ENCODE results near the gene SOD3. TPM values are rescaled to one million over a fixed set of nuclear protein-coding genes. Genes with fewer than 3 reads are reported as not detected.

SOD3 gene
- total and polyA plus RNA-seq, 2 donors (not counting 1 experiment from before 2014, with no cell fraction given), result 19.6 to 34.8 TPM

DNA sequence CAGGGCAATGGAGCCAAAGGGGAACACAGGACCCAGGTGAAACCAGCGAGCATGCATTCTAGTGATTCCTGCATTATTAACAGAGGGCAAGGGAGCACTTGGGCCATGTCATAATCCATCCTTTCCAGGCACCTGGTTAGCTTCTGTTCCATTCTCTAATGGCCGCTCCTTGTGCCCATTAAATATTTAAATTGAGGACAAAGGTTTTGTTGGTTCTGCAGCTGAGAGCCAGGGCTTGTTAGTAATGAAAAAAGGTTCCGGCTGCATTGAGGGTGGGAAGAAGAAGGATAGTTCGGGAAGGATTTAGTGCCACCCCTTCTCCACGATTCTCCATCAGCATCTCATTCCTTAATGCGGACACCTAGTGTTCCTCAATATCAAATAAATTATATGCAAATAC is 13.6 kb downstream of the SOD3 start:
- H3K4me2 ChIP-seq (ENCODE audit: extremely low read depth, insufficient read depth, low read length), result no peak overlapping the region
- H3K9me3 ChIP-seq (ENCODE audit: control insufficient read depth, insufficient read depth, low read depth, low read length), result no peaks in the 10 kb centered on the region

DNA sequence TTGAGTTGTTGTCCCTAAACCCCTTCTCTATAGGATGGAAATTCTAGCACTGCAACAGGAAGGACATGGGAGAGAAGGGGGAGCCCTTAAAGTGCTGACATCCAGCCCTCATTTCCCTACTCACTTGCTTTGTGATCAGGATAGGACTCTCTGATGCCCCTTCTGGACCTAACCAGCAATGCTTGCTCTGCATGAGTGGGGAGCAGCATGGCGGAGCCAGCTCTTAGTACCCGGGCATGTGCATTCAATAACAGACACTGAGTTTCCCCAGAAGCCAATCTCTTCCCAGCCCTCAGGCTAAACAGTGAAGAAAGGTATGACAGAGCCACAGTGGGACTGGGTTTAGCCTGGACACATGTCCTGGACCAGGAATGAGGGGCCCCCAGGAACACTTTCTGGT is 14.0 kb downstream of the SOD3 start:
- H3K27ac ChIP-seq (ENCODE audit: insufficient read depth, low read length), result no peak overlapping the region
- no peaks in the 10 kb centered on the region for H3K27me3 ChIP-seq (ENCODE audit: control insufficient read depth, insufficient read depth, low read length)
- H3K4me3 ChIP-seq (replicated peaks in 1 of 4; ENCODE audit: control extremely low read depth in 1 of 4, insufficient read depth in 1 of 4, low read depth in 3 of 4, low read length in 4 of 4), result no peak overlapping the region
- no peak overlapping the region for H3K9ac ChIP-seq (ENCODE audit: insufficient read depth, low read length)
- no peak overlapping the region for H3K4me2 ChIP-seq (ENCODE audit: extremely low read depth, insufficient read depth, low read length)
- peaks cover 7% of the 10 kb centered on the region for H3K4me1 ChIP-seq (ENCODE audit: control insufficient read depth, extremely low read depth, insufficient read depth, low read length)
- DNase-seq (ENCODE audit: low read depth in 2 of 2), result no peak
- H3K36me3 ChIP-seq (ENCODE audit: control insufficient read depth, insufficient read depth, low read length), result no peaks in the 10 kb centered on the region
- no peak overlapping the region for H2AFZ ChIP-seq (ENCODE audit: low read length)
- H3K9me3 ChIP-seq (ENCODE audit: control insufficient read depth, insufficient read depth, low read depth, low read length), result no peaks in the 10 kb centered on the region
- TF ChIP-seq EZH2 (IDR thresholded peaks at IDR 0.05; ENCODE audit: low read length, missing control alignments), result no peak
- TF ChIP-seq, protein P1, sequence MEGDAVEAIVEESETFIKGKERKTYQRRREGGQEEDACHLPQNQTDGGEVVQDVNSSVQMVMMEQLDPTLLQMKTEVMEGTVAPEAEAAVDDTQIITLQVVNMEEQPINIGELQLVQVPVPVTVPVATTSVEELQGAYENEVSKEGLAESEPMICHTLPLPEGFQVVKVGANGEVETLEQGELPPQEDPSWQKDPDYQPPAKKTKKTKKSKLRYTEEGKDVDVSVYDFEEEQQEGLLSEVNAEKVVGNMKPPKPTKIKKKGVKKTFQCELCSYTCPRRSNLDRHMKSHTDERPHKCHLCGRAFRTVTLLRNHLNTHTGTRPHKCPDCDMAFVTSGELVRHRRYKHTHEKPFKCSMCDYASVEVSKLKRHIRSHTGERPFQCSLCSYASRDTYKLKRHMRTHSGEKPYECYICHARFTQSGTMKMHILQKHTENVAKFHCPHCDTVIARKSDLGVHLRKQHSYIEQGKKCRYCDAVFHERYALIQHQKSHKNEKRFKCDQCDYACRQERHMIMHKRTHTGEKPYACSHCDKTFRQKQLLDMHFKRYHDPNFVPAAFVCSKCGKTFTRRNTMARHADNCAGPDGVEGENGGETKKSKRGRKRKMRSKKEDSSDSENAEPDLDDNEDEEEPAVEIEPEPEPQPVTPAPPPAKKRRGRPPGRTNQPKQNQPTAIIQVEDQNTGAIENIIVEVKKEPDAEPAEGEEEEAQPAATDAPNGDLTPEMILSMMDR (conservative IDR thresholded peaks at IDR 0.05 in 1 of 2, IDR thresholded peaks at IDR 0.05 in 1 of 2; ENCODE audit: low read depth in 1 of 2, low read length in 2 of 2), result peak in 1 of 2 donors; percentile 12
- no peaks in the 10 kb centered on the region for H3K79me2 ChIP-seq (ENCODE audit: control insufficient read depth, insufficient read depth, low read length)
- H4K20me1 ChIP-seq (ENCODE audit: control insufficient read depth, extremely low read depth, insufficient read depth, low read length), result no peaks in the 10 kb centered on the region

More for the DNA sequence above, 13.6 kb downstream of the SOD3 start:
- Histone ChIP-seq H2AFZ (ENCODE audit: low read length) (no peak overlapping the region), H3K4me3 (replicated peaks in 1 of 4; ENCODE audit: control extremely low read depth in 1 of 4, insufficient read depth in 1 of 4, low read depth in 3 of 4, low read length in 4 of 4) (no peak overlapping the region), H4K20me1 (ENCODE audit: control insufficient read depth, extremely low read depth, insufficient read depth, low read length) (no peaks in the 10 kb centered on the region), H3K36me3 (ENCODE audit: control insufficient read depth, insufficient read depth, low read length) (no peaks in the 10 kb centered on the region), H3K9ac (ENCODE audit: insufficient read depth, low read length) (no peak overlapping the region), H3K27ac (ENCODE audit: insufficient read depth, low read length) (no peak overlapping the region), H3K27me3 (ENCODE audit: control insufficient read depth, insufficient read depth, low read length) (no peaks in the 10 kb centered on the region), H3K79me2 (ENCODE audit: control insufficient read depth, insufficient read depth, low read length) (no peaks in the 10 kb centered on the region), H3K4me1 (ENCODE audit: control insufficient read depth, extremely low read depth, insufficient read depth, low read length) (peaks cover 7% of the 10 kb centered on the region)
- TF ChIP-seq EZH2 (IDR thresholded peaks at IDR 0.05; ENCODE audit: low read length, missing control alignments), result no peak
- TF ChIP-seq, protein P1 (conservative IDR thresholded peaks at IDR 0.05 in 1 of 2, IDR thresholded peaks at IDR 0.05 in 1 of 2; ENCODE audit: low read depth in 1 of 2, low read length in 2 of 2), result no peak
- DNase-seq (ENCODE audit: low read depth in 2 of 2), result no peak

GRCh38 chr4:24809815-24810405 is 14.5 kb downstream of the SOD3 start:
- no peak overlapping the region for H3K27ac ChIP-seq (ENCODE audit: insufficient read depth, low read length)
- H4K20me1 ChIP-seq (ENCODE audit: control insufficient read depth, extremely low read depth, insufficient read depth, low read length), result no peaks in the 10 kb centered on the region
- H3K4me3 ChIP-seq (replicated peaks in 1 of 4; ENCODE audit: control extremely low read depth in 1 of 4, insufficient read depth in 1 of 4, low read depth in 3 of 4, low read length in 4 of 4), result no peak overlapping the region
- no peaks in the 10 kb centered on the region for H3K79me2 ChIP-seq (ENCODE audit: control insufficient read depth, insufficient read depth, low read length)
- no peaks in the 10 kb centered on the region for H3K36me3 ChIP-seq (ENCODE audit: control insufficient read depth, insufficient read depth, low read length)
- DNase-seq (ENCODE audit: low read depth in 2 of 2), result peak; percentile 58 to 59
- TF ChIP-seq, protein P1 (conservative IDR thresholded peaks at IDR 0.05 in 1 of 2, IDR thresholded peaks at IDR 0.05 in 1 of 2; ENCODE audit: low read depth in 1 of 2, low read length in 2 of 2), result no peak
- no peak for TF ChIP-seq EZH2 (IDR thresholded peaks at IDR 0.05; ENCODE audit: low read length, missing control alignments)
- H3K4me1 ChIP-seq (ENCODE audit: control insufficient read depth, extremely low read depth, insufficient read depth, low read length), result peaks cover 7% of the 10 kb centered on the region
- H3K4me2 ChIP-seq (ENCODE audit: extremely low read depth, insufficient read depth, low read length), result no peak overlapping the region
- no peaks in the 10 kb centered on the region for H3K9me3 ChIP-seq (ENCODE audit: control insufficient read depth, insufficient read depth, low read depth, low read length)
- no peak overlapping the region for H3K9ac ChIP-seq (ENCODE audit: insufficient read depth, low read length)
- H2AFZ ChIP-seq (ENCODE audit: low read length), result no peak overlapping the region
- no peaks in the 10 kb centered on the region for H3K27me3 ChIP-seq (ENCODE audit: control insufficient read depth, insufficient read depth, low read length)
